Measurements from ENCODE around the gene CYP24A1.

Gene CYP24A1

DNA sequence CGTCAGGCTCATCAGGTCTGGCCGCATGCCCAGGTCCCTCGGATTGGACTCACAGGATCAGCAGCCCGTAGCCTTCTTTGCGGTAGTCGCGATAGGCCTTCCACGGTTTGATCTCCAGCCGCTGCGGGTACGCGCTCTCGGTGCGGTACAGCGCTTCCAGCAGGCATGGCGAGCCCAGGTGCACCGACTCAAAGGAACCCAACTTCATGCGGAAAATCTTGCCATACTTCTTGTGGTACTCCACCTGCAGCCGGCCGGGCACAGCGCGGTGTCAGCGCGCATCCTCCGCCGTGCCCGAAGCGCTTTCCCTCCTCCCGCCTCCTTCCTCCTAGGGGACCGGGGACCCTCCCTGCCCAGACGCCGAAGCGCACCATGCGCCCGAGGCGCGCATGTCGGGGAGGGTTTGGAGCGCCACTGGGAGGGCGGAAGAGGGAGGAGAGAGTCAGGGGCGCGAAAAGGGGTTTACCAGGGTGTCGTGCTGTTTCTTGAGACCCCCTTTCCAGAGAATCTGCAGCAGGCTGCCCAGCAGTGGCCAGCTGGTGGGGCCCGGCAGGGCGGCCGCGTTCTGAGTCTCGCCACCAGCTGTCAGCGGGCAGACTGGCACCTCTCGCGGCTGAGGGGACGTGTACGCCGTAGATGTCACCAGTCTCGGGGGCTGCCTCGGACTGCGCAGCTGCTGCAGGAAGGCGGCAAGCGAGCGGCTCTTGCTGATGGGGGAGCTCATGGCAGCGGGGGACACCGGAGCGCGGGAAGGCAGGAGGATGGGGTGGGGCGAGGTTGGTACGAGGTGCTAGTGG, 732 bp downstream of the CYP24A1 start:
- DNase-seq = no peak

- no peak for DNase-seq
Observed at GRCh38 chr20:54172532-54172855, 1.3 kb downstream of the CYP24A1 start.

DNA sequence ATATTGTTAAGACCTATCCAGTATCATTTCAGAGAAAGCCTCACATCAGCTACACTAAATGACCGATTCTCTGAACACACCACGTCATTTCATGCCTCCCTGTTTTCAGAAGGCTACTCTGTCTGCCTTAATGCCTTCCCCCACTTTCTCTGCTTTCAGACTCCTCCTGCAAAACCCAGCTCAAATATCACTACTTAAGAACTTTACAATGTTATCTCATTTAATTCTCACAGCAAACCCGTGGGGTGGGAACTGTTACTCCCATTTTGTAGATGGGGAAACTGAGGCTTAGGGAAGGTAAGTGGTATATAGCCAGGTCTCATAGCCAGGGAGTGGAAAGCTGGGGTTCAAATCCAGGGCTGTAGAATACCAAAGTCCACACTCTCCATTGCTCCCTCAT, 2.8 kb downstream of the CYP24A1 start:
- no peak for DNase-seq

DNA sequence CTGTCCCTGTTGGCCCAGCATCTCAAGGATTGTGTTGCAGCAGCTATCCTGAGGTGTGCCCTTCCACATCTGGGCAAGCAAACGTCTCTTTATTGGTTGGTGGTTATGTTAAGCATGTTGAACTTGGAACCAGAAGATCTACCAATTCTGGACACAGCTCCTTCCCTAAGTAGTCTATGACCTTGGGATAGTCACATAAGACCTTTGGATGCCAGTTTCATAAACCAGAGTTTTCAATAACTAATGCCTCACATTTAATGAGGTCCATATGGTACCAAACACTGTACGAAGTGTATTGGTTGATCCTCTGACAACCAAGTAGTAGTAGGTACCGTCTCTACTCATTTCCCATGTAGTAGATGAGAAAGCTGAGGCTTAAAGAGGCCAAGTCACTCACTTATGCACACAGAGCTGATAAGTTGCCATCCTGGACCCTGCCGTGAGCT, 3.7 kb downstream of the CYP24A1 start:
- DNase-seq = no peak

DNA sequence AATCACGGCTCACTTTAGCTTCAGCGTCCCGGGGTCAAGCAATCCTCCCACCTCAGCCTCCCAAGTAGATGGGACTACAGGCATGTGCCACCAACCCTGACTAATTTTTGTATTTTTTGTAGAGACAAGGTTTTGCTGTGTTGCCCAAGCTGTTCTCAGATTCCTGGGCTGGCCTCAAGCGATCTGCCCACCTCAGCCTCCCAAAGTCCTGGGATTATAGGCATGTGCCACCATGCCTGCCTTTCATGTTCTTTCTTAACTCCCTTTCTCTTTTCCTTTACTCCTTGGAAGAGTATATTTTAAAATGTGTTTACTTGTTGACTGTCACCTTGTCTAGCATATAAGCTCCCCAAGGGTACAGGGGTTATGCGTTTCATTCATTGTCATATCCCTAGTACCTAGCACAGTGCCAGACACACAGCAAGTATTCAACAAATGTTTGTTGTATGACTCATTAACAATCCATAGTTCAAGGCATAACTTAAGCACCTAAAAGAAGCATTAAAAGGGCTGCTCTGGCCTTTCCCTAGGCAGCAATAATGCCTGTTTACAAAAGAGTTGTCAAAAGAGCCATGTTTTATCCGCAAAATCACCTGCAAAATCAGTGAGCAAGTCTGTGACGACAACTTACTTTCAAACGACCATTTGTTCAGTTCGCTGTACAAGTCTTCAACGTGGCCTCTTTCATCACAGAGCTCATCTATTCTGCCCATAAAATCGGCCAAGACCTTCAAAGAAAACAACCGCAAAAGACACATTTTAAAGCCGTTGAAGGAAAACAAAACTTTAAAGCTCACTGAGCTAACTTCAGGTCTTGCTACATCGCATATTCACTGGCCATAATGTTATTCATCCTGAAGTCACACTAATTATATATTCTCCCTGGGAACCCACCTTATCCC, 4.6 kb downstream of the CYP24A1 start:
- DNase-seq = no peak

GRCh38 chr20:54167909-54168872, 5.6 kb downstream of the CYP24A1 start:
- no peak for DNase-seq

GRCh38 chr20:54166987-54167662, 6.7 kb downstream of the CYP24A1 start:
- no peak for DNase-seq

- no peak for DNase-seq
Observed at GRCh38 chr20:54165803-54166202, 8.0 kb downstream of the CYP24A1 start.

DNA sequence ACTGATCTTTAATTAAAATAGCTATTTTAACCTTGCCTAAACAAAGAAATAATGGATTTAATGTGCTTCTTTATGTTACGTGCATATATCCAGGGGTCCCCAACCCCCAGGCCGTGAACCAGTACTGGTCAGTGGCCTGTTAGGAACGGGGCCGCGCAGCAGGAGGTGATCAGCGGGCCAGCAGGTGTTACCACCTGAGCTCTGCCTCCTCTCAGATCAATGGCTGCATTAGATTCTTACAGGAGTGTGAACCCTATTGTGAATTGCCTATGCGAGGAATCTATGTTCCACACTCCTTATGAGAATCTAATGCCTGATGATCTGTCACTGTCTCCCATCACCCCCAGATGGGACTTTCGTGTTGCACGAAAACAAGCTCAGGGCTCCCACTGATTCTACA, 8.8 kb downstream of the CYP24A1 start:
- DNase-seq = no peak

- DNase-seq = no peak
Observed at GRCh38 chr20:54163402-54163801, 10.4 kb downstream of the CYP24A1 start.

DNA sequence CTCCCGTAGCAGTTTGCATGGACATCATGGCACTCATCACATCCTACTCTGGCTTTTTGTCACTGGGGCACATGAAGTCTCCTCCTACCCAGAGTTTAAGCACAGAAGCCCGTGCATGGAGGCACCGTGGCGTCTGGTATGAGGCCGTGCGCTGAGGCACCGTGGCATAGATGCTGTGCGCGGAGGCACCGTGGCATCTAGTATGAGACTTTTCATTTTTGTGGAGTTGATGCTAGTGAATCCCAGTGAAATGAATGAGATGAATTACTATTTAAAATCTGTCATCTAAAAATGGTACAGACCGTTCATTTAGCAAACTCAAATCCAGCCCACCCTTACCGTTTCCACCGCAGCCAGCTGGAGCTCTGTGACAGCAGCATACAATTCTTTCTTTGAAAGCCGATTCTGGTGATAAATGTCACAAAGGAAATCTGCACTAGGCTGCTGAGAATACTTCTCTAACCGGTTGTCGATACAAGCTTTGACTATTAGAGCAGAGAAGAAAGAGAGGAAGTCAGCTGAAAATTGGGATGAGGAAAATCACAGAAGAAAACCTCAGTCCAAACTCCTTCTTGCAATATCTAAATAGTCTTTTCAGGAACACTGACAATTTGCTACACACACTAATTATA, 11.3 kb downstream of the CYP24A1 start:
- DNase-seq = no peak

GRCh38 chr20:54161821-54162149, 12.0 kb downstream of the CYP24A1 start:
- DNase-seq = no peak

DNA sequence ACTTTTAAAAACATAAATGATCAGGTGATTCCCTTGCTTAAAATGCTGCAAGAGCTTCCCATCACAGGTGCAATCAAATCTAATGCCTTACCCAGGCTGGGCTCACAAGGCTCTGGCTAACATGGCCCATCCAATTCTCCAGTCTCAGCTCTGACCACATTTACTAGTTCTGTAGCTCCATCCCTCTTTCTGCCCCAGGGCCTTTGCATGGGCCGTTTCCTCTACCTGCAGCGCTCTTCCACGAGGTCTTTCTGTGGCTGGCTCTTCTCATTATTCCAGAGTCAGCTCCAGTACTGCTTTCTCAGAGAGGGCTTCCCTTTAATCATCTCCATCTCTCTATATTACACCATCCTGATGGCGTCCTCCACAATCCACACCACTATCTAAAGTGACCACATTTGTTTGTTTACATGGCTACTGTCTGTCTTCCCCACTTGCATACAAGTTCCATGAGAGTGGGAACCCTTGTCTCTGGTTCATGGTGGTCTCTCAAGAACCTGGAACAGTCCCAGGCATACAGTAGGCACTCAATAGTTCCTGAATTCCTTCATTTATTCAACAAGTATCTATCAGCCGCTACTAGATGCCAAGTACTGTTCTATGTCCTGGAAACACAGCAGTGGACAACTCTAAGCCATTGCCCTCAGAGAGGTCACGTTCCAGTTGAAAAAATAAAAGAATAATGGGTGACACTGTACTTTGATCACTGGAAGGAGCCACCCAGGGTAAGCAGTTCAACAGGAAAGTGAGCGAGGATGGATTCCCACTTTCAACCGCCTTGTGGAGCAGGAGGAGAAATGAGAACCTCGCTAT, 12.6 kb downstream of the CYP24A1 start:
- DNase-seq = no peak

GRCh38 chr20:54160065-54161007, 13.4 kb downstream of the CYP24A1 start:
- DNase-seq = no peak

GRCh38 chr20:54158856-54159418, 14.8 kb downstream of the CYP24A1 start:
- no peak for DNase-seq

DNA sequence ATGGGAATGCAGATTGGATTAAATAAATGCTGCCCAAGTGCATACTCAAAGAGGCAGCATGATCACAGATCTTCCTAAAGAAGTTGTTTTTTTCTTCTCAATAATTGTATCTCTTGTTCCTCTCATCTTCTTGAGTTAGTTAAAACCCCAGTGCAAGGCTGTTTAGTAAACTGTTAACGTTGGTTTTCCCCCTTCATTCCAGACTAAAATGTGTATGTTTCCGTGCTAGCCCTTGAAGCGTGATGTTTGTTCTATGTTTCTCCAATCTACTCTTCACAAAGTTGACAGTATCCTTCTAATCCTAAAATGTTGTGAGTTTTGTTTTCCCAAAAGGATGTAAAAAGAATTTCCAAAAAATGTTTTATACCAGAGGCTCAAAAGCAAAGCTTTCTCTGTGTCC, 15.6 kb downstream of the CYP24A1 start:
- no peak for DNase-seq

DNA sequence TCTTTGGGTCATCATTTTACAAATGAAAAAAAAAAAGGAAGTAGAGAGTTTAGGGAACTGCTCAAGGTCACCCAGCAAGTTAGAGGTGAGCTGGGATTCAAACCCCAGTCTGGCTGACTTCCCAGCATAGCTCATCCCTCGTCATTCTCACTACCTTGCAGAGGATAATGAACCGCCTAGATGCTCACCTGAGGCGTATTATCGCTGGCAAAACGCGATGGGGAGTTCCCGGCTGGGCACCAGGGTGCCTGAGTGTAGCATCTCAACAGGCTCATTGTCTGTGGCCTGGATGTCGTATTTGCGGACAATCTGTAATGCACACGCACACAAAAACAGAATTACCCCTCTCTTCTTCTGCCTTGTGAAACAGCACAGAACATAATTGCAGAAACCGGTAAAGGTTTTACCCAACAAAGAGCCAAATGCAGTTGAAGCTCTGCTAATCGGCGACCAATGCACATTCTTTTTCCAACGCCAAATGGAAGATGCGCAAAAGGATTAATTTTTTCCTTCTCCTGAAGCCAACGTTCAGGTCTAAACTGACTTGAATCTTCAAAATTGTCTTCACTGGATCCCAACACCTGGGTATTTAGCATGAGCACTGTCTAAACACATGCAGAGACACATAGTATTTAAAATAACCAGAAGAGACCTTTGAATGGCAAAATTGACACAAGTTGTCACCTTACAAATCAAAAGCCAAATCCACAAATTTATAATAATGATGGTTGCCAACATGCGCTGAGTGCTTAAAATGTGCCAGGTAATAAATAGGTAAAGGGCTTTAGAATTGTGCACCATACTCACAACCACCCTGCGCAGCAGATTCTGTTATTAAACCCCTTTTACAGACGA, 16.6 kb downstream of the CYP24A1 start:
- no peak for DNase-seq

DNA sequence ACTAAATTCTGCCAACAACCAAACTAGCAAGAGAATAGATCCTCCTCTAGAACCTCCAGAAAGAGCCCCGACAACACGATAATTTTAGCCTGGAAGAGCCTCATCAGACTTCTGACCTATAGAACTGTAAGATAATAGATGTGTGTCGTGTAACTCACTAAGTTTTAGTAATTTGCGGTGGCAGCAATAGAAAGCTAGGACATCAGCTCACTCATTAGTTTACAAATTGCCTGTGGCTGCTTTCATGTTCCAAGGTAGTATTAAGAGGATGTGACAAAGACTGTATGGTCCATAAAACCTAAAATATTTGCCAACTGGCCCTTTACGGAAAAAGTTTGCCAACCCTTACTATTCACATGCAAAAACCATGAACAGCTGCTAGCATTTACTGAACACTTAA, 17.3 kb downstream of the CYP24A1 start:
- DNase-seq = no peak
